ENCODE results near the gene BNC2. TPM values are rescaled to one million over a fixed set of nuclear protein-coding genes. Genes with fewer than 3 reads are reported as not detected.
A peak's percentile ranks its signal among the peaks of the same experiment; 100 is the strongest.

The BNC2 gene
- total RNA-seq, 1 experiment from 2014 or later = 43.6 TPM

DNA sequence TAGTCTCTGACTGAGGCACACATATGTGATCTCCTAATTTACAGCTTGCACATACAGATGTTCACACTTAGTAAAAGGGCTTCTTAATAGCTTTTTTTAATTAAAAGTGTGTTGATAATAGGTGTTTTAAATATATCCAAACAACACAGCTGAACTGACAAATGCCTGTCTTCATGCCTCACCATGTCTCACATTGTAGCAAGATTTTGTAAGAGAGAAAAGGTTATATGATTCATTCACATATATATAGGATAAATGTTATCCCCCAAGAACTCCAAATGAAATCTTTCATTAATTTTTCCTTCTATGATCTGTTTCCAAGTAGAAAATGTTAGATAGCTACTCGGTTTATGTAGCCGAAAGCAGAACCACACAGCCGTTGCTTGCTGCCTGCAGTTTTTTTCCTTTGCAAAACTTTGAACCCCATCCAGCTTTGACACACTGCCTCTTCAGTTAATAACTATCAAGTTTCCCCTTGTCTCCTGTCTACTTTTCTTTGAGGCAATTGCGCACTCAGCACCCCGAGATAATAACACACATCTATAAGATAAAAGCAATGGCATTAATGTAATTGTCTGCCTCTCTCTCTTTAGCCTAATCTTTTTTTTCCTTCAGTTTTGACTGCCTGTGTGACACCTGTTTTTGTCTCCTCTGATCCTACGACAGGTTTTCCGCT, 299.2 kb downstream of the BNC2 start:
- Histone ChIP-seq H3T11ph (ENCODE audit: low read length) (no peak overlapping the region), H3K27ac (ENCODE audit: insufficient read length, low read depth, low read length) (no peak overlapping the region), H3K4ac (ENCODE audit: low read depth, low read length) (no peak overlapping the region), H2BK5ac (ENCODE audit: insufficient read length, low read length) (no peak overlapping the region), H3K79me2 (ENCODE audit: insufficient read depth, low read length) (0 out of 2 replicates have a peak, but pooled peaks cover 2% of the 10 kb centered on the region), H2AFZ (ENCODE audit: low read length) (no peak overlapping the region), H2BK15ac (ENCODE audit: low read depth, low read length) (no peak overlapping the region), H4K20me1 (ENCODE audit: control insufficient read depth, insufficient read depth, insufficient read length) (no peaks in the 10 kb centered on the region), H2AK5ac (ENCODE audit: insufficient read length, low read length) (no peak overlapping the region), H2BK120ac (ENCODE audit: low read depth, low read length, poor library complexity, severe bottlenecking) (no peak overlapping the region), H3K27me3 (ENCODE audit: insufficient read depth, low read length) (no peaks in the 10 kb centered on the region), H3K9me3 (ENCODE audit: control insufficient read depth, low read depth, low read length) (no peaks in the 10 kb centered on the region), H4K5ac (ENCODE audit: insufficient read length, low read depth, low read length) (no peak overlapping the region), H3K56ac (ENCODE audit: insufficient read length, low read depth, low read length) (no peak overlapping the region), H3K18ac (ENCODE audit: insufficient read length, low read depth, low read length) (no peak overlapping the region), H3K14ac (ENCODE audit: insufficient read depth, low read length) (no peak overlapping the region), H3K23ac (ENCODE audit: insufficient read length, low read depth, low read length) (no peak overlapping the region), H2BK12ac (ENCODE audit: insufficient read length, low read depth, low read length) (no peak overlapping the region), H3K79me1 (ENCODE audit: insufficient read depth, low read depth, low read length, poor library complexity, severe bottlenecking) (no peaks in the 10 kb centered on the region), H3K9ac (ENCODE audit: extremely low read depth, insufficient read length, low read length) (no peak overlapping the region), H2BK20ac (ENCODE audit: low read depth, low read length, poor library complexity, severe bottlenecking) (no peak overlapping the region), H4K8ac (replicated peaks; ENCODE audit: insufficient read length, low read depth, low read length) (no peak overlapping the region), H3K23me2 (ENCODE audit: insufficient read length, low read depth, low read length, poor library complexity, severe bottlenecking) (no peaks in the 10 kb centered on the region), H4K91ac (ENCODE audit: insufficient read length, low read depth, low read length) (no peak overlapping the region), H3K4me1 (ENCODE audit: insufficient read depth, low read length) (peaks cover 6% of the 10 kb centered on the region), H3K4me2 (ENCODE audit: insufficient read depth, insufficient read length, low read length) (no peak overlapping the region)
- Mint-ChIP-seq H3K9me3 (no peaks in the 10 kb centered on the region), H3K27ac (peak overlapping the region; percentile 9 to 98 (median 21); a peak in 4 of 7 replicates), H3K36me3 (ENCODE audit: insufficient read depth in 1 of 3, low read depth in 3 of 3) (no peaks in the 10 kb centered on the region), H3K27me3 (ENCODE audit: low read depth) (no peaks in the 10 kb centered on the region), H3K4me1 (peaks cover 63 to 83% of the 10 kb centered on the region in 2 experiments), H3K4me3 (no peak overlapping the region)
- WGBS (ENCODE audit: extremely low coverage, insufficient read length, low lambda C conversion rate) = no CpG with 5 or more reads among the region's 7 CpGs
- TF ChIP-seq CTCF (conservative IDR thresholded peaks at IDR 0.05) = no peak
- no peak for DNase-seq

All from H9 (cell line).